ENCODE measurements around the gene MCRIP2. TPM values are rescaled to one million over a fixed set of nuclear protein-coding genes. Genes with fewer than 3 reads are reported as not detected.

MCRIP2 gene
- total and polyA plus RNA-seq, 2 experiments from 2014 or later, result 64.3 to 67.7 TPM

GRCh38 chr16:666572-666971 lies 24.9 kb downstream of the MCRIP2 start:
- peaks cover 23% of the 10 kb centered on the region for H3K36me3 Mint-ChIP-seq (ENCODE audit: low read depth)
- H3K9me3 Mint-ChIP-seq, result no peaks in the 10 kb centered on the region; the same call in 2 of the 3 replicates
- no peak overlapping the region for H3K27ac Mint-ChIP-seq

More at GRCh38 chr16:666572-666971, 24.9 kb downstream of the MCRIP2 start:
- Histone ChIP-seq H3K9me2 (ENCODE audit: insufficient read depth) (no peaks in the 10 kb centered on the region), H3K79me2 (replicated peaks; ENCODE audit: insufficient read depth) (peaks cover 16% of the 10 kb centered on the region), H3K27me3 (ENCODE audit: insufficient read depth) (no peaks in the 10 kb centered on the region), H4K20me1 (replicated peaks; ENCODE audit: insufficient read depth) (no peaks in the 10 kb centered on the region; the same call in 1 of the 2 replicates), H3K27ac (ENCODE audit: low read depth) (no peak overlapping the region), H3K36me3 (ENCODE audit: insufficient read depth) (peaks cover 11% of the 10 kb centered on the region; the same call in 1 of the 2 replicates), H3K4me1 (ENCODE audit: insufficient read depth) (no peaks in the 10 kb centered on the region), H3K4me3 (no peak overlapping the region), H2AFZ (no peak overlapping the region), H3K4me2 (no peak overlapping the region), H3F3A (replicated peaks; ENCODE audit: low read depth) (peaks cover 6% of the 10 kb centered on the region; the same call in 1 of the 2 replicates)
- DNase-seq (ENCODE audit: low spot score) (no peak), ATAC-seq (no peak)
- Mint-ChIP-seq H3K27me3 (ENCODE audit: insufficient read depth, low read depth, poor library complexity) (peaks cover 4% of the 10 kb centered on the region), H3K4me3 (no peak overlapping the region), H3K4me1 (no peaks in the 10 kb centered on the region)
- no peak for TF ChIP-seq EZH2 (IDR thresholded peaks at IDR 0.05; ENCODE audit: low read depth, unreplicated experiment)
- no peak for TF ChIP-seq STAT1 (IDR thresholded peaks at IDR 0.05; ENCODE audit: unreplicated experiment)
- no peak for TF ChIP-seq EZH2phosphoT487 (IDR thresholded peaks at IDR 0.05; ENCODE audit: unreplicated experiment)
- TF ChIP-seq ETS1 (IDR thresholded peaks at IDR 0.05), result no peak
- no peak for TF ChIP-seq JUNB (IDR thresholded peaks at IDR 0.05; ENCODE audit: unreplicated experiment)
- TF ChIP-seq REST (IDR thresholded peaks at IDR 0.05; ENCODE audit: unreplicated experiment), result no peak
- TF ChIP-seq CTCF (conservative IDR thresholded peaks at IDR 0.05; ENCODE audit: low read depth in 2 of 2), result no peak
- TF ChIP-seq ZNF462 (CRISPR knock-in tag; IDR thresholded peaks at IDR 0.05), result no peak
- no peak for TF ChIP-seq ZNF331 (CRISPR knock-in tag; IDR thresholded peaks at IDR 0.05; ENCODE audit: low read depth)
- no peak for TF ChIP-seq POLR2AphosphoS5 (IDR thresholded peaks at IDR 0.05; ENCODE audit: low read depth)
- TF ChIP-seq CREB1 (CRISPR knock-in tag; IDR thresholded peaks at IDR 0.05; ENCODE audit: low read depth), result no peak
- TF ChIP-seq NANOG (IDR thresholded peaks at IDR 0.05; ENCODE audit: borderline replicate concordance), result no peak
- TF ChIP-seq ZNF114 (CRISPR knock-in tag; IDR thresholded peaks at IDR 0.05), result no peak

Data from GM23338 (cell line).